ENCODE measurements around the gene POLG.

The POLG gene

GRCh38 chr15:89368566-89369223 lies 34.1 kb upstream of the POLG start:
- TF ChIP-seq, protein P1, sequence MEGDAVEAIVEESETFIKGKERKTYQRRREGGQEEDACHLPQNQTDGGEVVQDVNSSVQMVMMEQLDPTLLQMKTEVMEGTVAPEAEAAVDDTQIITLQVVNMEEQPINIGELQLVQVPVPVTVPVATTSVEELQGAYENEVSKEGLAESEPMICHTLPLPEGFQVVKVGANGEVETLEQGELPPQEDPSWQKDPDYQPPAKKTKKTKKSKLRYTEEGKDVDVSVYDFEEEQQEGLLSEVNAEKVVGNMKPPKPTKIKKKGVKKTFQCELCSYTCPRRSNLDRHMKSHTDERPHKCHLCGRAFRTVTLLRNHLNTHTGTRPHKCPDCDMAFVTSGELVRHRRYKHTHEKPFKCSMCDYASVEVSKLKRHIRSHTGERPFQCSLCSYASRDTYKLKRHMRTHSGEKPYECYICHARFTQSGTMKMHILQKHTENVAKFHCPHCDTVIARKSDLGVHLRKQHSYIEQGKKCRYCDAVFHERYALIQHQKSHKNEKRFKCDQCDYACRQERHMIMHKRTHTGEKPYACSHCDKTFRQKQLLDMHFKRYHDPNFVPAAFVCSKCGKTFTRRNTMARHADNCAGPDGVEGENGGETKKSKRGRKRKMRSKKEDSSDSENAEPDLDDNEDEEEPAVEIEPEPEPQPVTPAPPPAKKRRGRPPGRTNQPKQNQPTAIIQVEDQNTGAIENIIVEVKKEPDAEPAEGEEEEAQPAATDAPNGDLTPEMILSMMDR (IDR thresholded peaks at IDR 0.05; ENCODE audit: borderline replicate concordance, insufficient read depth, low read depth, low read length), result no peak
- no peak overlapping the region for H3K4me3 ChIP-seq (ENCODE audit: low read depth, low read length)

DNA sequence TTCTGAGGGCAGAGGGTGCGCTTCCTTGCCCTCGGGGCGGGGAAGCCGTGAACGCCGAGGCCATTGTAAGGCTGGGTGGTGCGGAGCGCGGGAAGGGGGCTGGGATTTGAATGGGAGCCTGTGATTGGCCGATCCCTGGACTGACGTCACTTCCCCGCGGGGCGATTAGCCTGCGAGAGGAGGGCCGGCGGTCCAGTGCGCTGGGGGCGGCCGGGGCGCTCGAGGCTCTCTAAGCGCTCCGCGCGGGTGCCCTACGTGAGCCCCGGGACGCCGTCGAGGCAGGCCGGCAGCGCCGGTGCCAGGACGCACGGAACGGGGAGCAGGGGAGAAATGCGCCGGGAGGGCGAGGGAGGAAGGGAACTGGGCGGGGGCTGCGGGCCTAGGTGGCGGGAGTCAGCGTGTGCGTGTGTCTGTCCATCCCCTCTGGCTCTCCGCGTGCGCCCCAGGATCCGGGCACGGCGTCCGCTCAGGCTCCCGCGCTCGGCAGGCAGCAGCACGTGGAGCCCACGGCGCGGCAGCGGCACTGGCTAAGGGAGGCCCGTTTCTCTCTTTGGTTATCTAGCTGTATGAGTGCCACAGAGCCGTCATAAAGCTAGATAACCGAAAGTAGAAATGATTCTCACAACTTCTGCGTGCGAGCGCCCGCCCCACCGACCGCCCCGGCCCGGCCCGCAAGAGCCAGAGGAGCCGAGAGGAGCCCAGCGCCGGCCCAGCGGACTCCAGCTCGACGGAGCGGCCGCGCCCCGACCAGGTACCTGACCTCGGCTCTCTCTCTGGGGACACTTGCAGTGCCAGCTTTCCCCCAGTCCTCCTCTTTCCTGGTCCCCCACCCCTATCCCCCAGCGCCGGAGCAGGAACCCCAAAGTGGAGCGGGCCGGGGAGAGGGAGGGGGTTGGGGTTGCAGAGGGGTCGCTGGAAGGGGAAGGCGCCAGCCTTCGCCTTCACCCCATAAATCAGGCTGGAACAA lies 33.1 kb upstream of the POLG start:
- H3K4me3 ChIP-seq (ENCODE audit: low read depth, low read length), result no peak overlapping the region
- TF ChIP-seq, protein P1 (IDR thresholded peaks at IDR 0.05; ENCODE audit: borderline replicate concordance, insufficient read depth, low read depth, low read length), result no peak

DNA sequence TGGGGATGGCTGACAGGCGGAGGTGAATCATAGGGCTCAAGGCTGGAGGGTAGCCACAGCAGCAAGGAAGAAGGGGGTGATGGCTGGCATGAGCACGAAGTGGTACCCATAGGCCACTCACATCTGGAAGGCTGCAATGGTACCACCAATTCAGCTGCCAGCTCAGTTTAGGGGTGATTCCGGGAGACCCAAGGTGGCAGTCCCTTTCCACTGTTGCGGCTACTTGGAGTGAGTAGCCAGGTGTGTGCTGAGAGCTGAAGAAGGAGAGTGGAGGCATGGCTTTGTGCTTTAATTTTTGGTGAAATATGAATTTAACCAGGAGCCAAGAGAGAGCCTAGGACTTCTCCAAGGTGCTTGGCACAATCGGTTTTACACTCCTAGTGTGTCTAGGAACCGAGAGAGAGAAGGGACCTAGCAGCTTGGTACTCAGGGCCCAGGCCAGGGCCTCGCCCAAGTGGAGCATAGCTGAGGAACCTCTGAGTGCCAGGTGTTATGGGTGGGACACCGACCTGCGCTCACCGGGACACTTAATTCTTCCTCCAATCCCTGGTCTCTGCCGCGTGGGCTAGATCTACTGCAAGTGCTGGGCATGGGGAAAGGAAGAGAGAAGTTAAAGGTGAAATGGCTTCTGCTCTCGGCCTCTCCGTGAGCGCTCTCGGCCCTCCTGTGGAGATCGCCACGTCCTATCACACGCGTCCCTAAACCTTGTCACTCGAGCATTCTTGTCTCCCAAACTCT lies 32.2 kb upstream of the POLG start:
- TF ChIP-seq, protein P1 (IDR thresholded peaks at IDR 0.05; ENCODE audit: borderline replicate concordance, insufficient read depth, low read depth, low read length), result no peak
- H3K4me3 ChIP-seq (ENCODE audit: low read depth, low read length), result no peak overlapping the region

DNA sequence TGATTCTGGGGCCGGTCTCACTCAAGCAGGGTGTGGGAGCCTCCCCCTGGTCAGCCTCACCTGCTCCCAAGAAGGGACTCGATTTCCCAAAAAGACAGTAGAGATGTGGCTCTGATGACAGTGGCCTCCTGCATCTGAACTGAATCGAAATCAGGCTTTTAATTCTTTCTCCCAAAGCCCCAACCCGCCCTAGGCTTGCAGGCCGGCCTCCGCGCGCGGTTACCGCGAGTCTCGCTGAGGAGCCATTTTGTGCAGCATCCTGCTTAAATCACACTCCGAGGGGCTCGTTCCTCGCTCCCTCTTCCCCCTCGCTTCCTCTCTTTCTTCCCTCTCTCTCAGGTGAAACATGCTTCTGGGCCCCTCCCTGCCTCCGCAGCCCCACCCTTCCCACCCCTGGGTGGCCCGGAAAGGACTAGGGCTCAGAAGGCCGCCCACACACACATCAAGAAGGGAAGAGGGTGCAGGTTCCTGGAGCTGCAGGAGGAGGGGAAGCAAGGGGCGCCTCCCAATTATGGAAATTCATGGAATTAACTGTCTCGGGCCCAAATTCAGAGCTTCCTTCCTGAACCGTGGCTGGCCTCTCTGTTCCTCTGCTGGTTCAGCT lies 30.9 kb upstream of the POLG start:
- H3K4me3 ChIP-seq (ENCODE audit: low read depth, low read length), result no peak overlapping the region
- TF ChIP-seq, protein P1 (IDR thresholded peaks at IDR 0.05; ENCODE audit: borderline replicate concordance, insufficient read depth, low read depth, low read length), result no peak

DNA sequence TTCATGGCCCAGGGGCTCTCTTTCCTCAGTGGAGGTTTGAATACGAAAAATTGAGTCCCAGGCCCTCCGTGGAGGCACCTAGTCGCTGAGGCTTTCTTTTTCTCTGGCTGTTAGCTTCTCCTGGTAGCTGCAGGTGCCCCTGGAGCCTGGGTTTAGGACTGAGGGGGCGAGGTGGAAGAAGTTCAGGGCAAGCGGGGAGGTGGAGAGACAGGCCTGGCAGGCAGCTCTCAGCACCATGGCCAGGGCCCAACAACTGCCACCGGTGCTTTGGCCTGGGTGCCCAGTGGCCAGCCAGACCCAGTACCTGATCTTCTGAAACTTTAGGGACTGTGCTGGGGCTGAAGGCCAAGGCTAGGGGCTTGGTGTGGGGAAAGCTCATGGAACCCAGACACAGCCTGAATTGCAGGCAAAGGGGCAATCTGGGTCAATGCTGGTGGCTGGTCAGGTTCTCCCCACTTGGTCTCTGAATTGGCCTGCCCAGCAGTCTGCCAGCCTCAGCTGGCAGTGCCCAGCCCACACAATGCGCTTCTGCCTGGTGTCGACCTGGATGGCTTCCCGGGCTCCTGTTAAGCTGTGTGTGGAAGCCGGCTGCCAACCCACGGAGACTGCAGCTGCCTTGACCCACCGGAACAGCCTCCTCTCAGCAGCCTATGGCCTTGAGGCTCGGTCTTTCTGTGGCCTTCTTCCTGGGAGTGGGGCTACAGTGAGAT lies 30.3 kb upstream of the POLG start:
- H3K4me3 ChIP-seq (ENCODE audit: low read depth, low read length), result no peak overlapping the region
- TF ChIP-seq, protein P1 (IDR thresholded peaks at IDR 0.05; ENCODE audit: borderline replicate concordance, insufficient read depth, low read depth, low read length), result no peak

DNA sequence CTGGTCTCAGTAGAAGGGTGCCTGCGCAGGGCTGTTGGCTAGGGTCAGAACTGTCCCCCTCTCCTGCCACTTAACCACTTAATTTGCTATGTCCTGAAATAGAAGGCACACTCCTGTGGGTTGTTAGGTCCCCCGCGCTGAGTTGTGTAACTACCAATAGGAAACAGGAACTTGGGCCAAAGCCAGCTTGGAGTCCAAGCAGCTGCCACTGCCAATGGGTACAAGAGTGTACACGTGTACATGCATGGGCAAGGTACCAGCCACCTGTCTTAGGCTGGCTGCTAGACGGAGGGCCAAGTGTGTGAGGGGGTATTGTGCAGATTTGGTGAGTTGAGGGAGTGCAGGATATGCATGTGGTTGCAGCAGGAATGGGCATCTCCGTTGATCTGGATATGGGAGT lies 29.7 kb upstream of the POLG start:
- TF ChIP-seq, protein P1 (IDR thresholded peaks at IDR 0.05; ENCODE audit: borderline replicate concordance, insufficient read depth, low read depth, low read length), result no peak
- H3K4me3 ChIP-seq (ENCODE audit: low read depth, low read length), result no peak overlapping the region

Data from GM12875 (cell line).